Measurements from ENCODE around the gene IL32. TPM values are rescaled to one million over a fixed set of nuclear protein-coding genes. Genes with fewer than 3 reads are reported as not detected.
A peak's percentile ranks its signal among the peaks of the same experiment; 100 is the strongest.

Gene IL32
- total and polyA plus RNA-seq, 4 donors: 18.2 to 137 (median 50.9) TPM

GRCh38 chr16:3098459-3099394 lies 33.3 kb downstream of the IL32 start, which contains the start of gene ZSCAN10:
Gene ZSCAN10 (minus strand): TSS chr16:3099294. CDS start chr16:3092937, 6,357 bp downstream.
- Histone ChIP-seq H3K36me3 (ENCODE audit: control insufficient read depth in 1 of 2, insufficient read depth in 2 of 2, low read length in 1 of 2) (no peaks in the 10 kb centered on the region), H3K4me3 (ENCODE audit: low read length in 2 of 2) (no peak within 1 kb of the TSS), H3K9me3 (ENCODE audit: control insufficient read depth, low read length) (no peaks in the 10 kb centered on the region), H3K27ac (ENCODE audit: low read depth in 1 of 2, low read length in 2 of 2) (no peak within 1 kb of the TSS), H3K4me1 (ENCODE audit: control insufficient read depth in 1 of 2, insufficient read depth in 2 of 2, low read length in 2 of 2) (no peaks in the 10 kb centered on the region), H3K27me3 (ENCODE audit: control insufficient read depth in 1 of 2, insufficient read depth in 2 of 2, low read length in 1 of 2) (no peaks in the 10 kb centered on the region)
- WGBS, 2 donors: 15 to 23% methylated on average over 21 of the region's 21 CpGs
- ATAC-seq (ENCODE audit: low FRiP score) (no peak), DNase-seq (no peak)
- intact Hi-C loops (cut with DNase I): no loop called here

- intact Hi-C loops (cut with DNase I): no loop called here
- H3K27me3 ChIP-seq (ENCODE audit: control insufficient read depth in 1 of 2, insufficient read depth in 2 of 2, low read length in 1 of 2): no peaks in the 10 kb centered on the region
These were observed 33.9 kb downstream of the IL32 start for GRCh38 chr16:3099395-3099731.

GRCh38 chr16:3099732-3100499 lies 34.5 kb downstream of the IL32 start:
- no peaks in the 10 kb centered on the region for H3K9me3 ChIP-seq (ENCODE audit: control insufficient read depth, low read length)
- H3K27me3 ChIP-seq (ENCODE audit: control insufficient read depth in 1 of 2, insufficient read depth in 2 of 2, low read length in 1 of 2): no peaks in the 10 kb centered on the region
- ATAC-seq (ENCODE audit: low FRiP score): peak; percentile 92
- no peaks in the 10 kb centered on the region for H3K36me3 ChIP-seq (ENCODE audit: control insufficient read depth in 1 of 2, insufficient read depth in 2 of 2, low read length in 1 of 2)
- H3K4me3 ChIP-seq (ENCODE audit: low read length in 2 of 2): no peak overlapping the region
- WGBS, 2 donors: 1 to 2% methylated on average over 37 to 39 of the region's 39 CpGs
- peak; percentile 95 for DNase-seq
- intact Hi-C loops (cut with DNase I): no loop called here
- no peak overlapping the region for H3K27ac ChIP-seq (ENCODE audit: low read depth in 1 of 2, low read length in 2 of 2)
- H3K4me1 ChIP-seq (ENCODE audit: control insufficient read depth in 1 of 2, insufficient read depth in 2 of 2, low read length in 2 of 2): no peaks in the 10 kb centered on the region

More at GRCh38 chr16:3099395-3099731, 33.9 kb downstream of the IL32 start:
- Histone ChIP-seq H3K36me3 (ENCODE audit: control insufficient read depth in 1 of 2, insufficient read depth in 2 of 2, low read length in 1 of 2) (no peaks in the 10 kb centered on the region), H3K9me3 (ENCODE audit: control insufficient read depth, low read length) (no peaks in the 10 kb centered on the region), H3K27ac (ENCODE audit: low read depth in 1 of 2, low read length in 2 of 2) (no peak overlapping the region), H3K4me3 (ENCODE audit: low read length in 2 of 2) (no peak overlapping the region), H3K4me1 (ENCODE audit: control insufficient read depth in 1 of 2, insufficient read depth in 2 of 2, low read length in 2 of 2) (no peaks in the 10 kb centered on the region)
- DNase-seq: no peak
- 17 to 19% methylated on average over 5 of the region's 5 CpGs for WGBS, 2 donors
- no peak for ATAC-seq (ENCODE audit: low FRiP score)

GRCh38 chr16:3101018-3101840 lies 35.8 kb downstream of the IL32 start:
- ATAC-seq (ENCODE audit: low FRiP score): no peak
- 49 to 53% methylated on average over 29 of the region's 29 CpGs for WGBS, 2 donors
- Histone ChIP-seq H3K4me3 (ENCODE audit: low read length in 2 of 2) (no peak overlapping the region), H3K36me3 (ENCODE audit: control insufficient read depth in 1 of 2, insufficient read depth in 2 of 2, low read length in 1 of 2) (no peaks in the 10 kb centered on the region), H3K27me3 (ENCODE audit: control insufficient read depth in 1 of 2, insufficient read depth in 2 of 2, low read length in 1 of 2) (no peaks in the 10 kb centered on the region), H3K9me3 (ENCODE audit: control insufficient read depth, low read length) (no peaks in the 10 kb centered on the region), H3K4me1 (ENCODE audit: control insufficient read depth in 1 of 2, insufficient read depth in 2 of 2, low read length in 2 of 2) (no peaks in the 10 kb centered on the region), H3K27ac (ENCODE audit: low read depth in 1 of 2, low read length in 2 of 2) (no peak overlapping the region)
- intact Hi-C loops (cut with DNase I): no loop called here
- peak in 1 of 2 donors; percentile 46 for DNase-seq

- ATAC-seq (ENCODE audit: low FRiP score): peak; percentile 33
- no peaks in the 10 kb centered on the region for H3K4me1 ChIP-seq (ENCODE audit: control insufficient read depth in 1 of 2, insufficient read depth in 2 of 2, low read length in 2 of 2)
- no peaks in the 10 kb centered on the region for H3K36me3 ChIP-seq (ENCODE audit: control insufficient read depth in 1 of 2, insufficient read depth in 2 of 2, low read length in 1 of 2)
- peak in 1 of 2 donors; percentile 49 for DNase-seq
- no peaks in the 10 kb centered on the region for H3K9me3 ChIP-seq (ENCODE audit: control insufficient read depth, low read length)
- H3K4me3 ChIP-seq (ENCODE audit: low read length in 2 of 2): no peak overlapping the region
- intact Hi-C loops (cut with DNase I): no loop called here
- 33 to 39% methylated on average over 27 of the region's 27 CpGs for WGBS, 2 donors
- no peaks in the 10 kb centered on the region for H3K27me3 ChIP-seq (ENCODE audit: control insufficient read depth in 1 of 2, insufficient read depth in 2 of 2, low read length in 1 of 2)
- H3K27ac ChIP-seq (ENCODE audit: low read depth in 1 of 2, low read length in 2 of 2): no peak overlapping the region
These were observed 36.5 kb downstream of the IL32 start for GRCh38 chr16:3101841-3102470.

GRCh38 chr16:3106205-3106928 lies 40.9 kb downstream of the IL32 start:
- Histone ChIP-seq H3K27ac (ENCODE audit: low read depth in 1 of 2, low read length in 2 of 2) (peak overlapping the region in 1 of 2 donors; percentile 28), H3K9me3 (ENCODE audit: control insufficient read depth, low read length) (no peaks in the 10 kb centered on the region), H3K27me3 (ENCODE audit: control insufficient read depth in 1 of 2, insufficient read depth in 2 of 2, low read length in 1 of 2) (no peaks in the 10 kb centered on the region), H3K36me3 (ENCODE audit: control insufficient read depth in 1 of 2, insufficient read depth in 2 of 2, low read length in 1 of 2) (no peaks in the 10 kb centered on the region), H3K4me1 (ENCODE audit: control insufficient read depth in 1 of 2, insufficient read depth in 2 of 2, low read length in 2 of 2) (no peaks in the 10 kb centered on the region), H3K4me3 (ENCODE audit: low read length in 2 of 2) (peak overlapping the region in 1 of 2 donors; percentile 62)
- ATAC-seq (ENCODE audit: low FRiP score) (peak; percentile 94), DNase-seq (peak; percentile 94 to 96)
- intact Hi-C loops (cut with DNase I): loop anchor here in 1 of 2 donors (5.0 kb wide), 1 partner anchor 49 kb away; no protein-coding TSS in a partner anchor
- 1 to 3% methylated on average over 54 to 74 of the region's 74 CpGs for WGBS, 2 donors

GRCh38 chr16:3112058-3112880 lies 46.8 kb downstream of the IL32 start, which contains the start of gene ZNF205:
Gene ZNF205 (plus strand): TSS chr16:3112586. CDS start chr16:3113431, 845 bp downstream.
- peak; percentile 89 for ATAC-seq (ENCODE audit: low FRiP score)
- Histone ChIP-seq H3K4me1 (ENCODE audit: control insufficient read depth in 1 of 2, insufficient read depth in 2 of 2, low read length in 2 of 2) (no peaks in the 10 kb centered on the region), H3K36me3 (ENCODE audit: control insufficient read depth in 1 of 2, insufficient read depth in 2 of 2, low read length in 1 of 2) (no peaks in the 10 kb centered on the region), H3K9me3 (ENCODE audit: control insufficient read depth, low read length) (no peaks in the 10 kb centered on the region), H3K27me3 (ENCODE audit: control insufficient read depth in 1 of 2, insufficient read depth in 2 of 2, low read length in 1 of 2) (no peaks in the 10 kb centered on the region), H3K27ac (ENCODE audit: low read depth in 1 of 2, low read length in 2 of 2) (peak within 1 kb of the TSS in 1 of 2 donors; percentile 19), H3K4me3 (ENCODE audit: low read length in 2 of 2) (peak within 1 kb of the TSS; percentile 79 to 86)
- DNase-seq: peak; percentile 82 to 90
- intact Hi-C loops (cut with DNase I): loop anchor here in 1 of 2 donors (2.0 kb wide), 1 partner anchor 47 kb away; the partner anchor contains the start of gene IL32
- WGBS, 2 donors: 7 to 8% methylated on average over 23 of the region's 23 CpGs
